CD8-positive, alpha-beta memory T cell (primary cell): ENCODE results near the gene RDH8. TPM values are rescaled to one million over a fixed set of nuclear protein-coding genes. Genes with fewer than 3 reads are reported as not detected.
"Not testable (repeated sequence)": the region's sequence is repeated elsewhere in the genome, so short reads cannot be mapped to it uniquely, and the experiment has no call there.

Source experiments
- CTCF ChIA-PET: fragments of 350-600 bp; sonication (Branson Sonifier 250); formaldehyde crosslinking; loops from one replicate; lab custom pipeline; 2021; ENCODE audit warnings: antibody characterized with exemption; lab: Charles Lee
- POLR2A ChIA-PET: fragments of 350-600 bp; sonication (Branson Sonifier 250); formaldehyde crosslinking; loops from one replicate; lab custom pipeline; 2021; ENCODE audit warnings: antibody characterized with exemption; lab: Charles Lee
- DNase-seq, 5 donors: peaks; one replicate each; pipeline versions ENCODE4 v3.0.0 to v3.0.0-alpha.2; 2020 to 2022; ENCODE audit warnings: mixed read lengths in 1 of 5
- H3K27ac ChIP-seq: one replicate; pipeline ENCODE4 v1.7.0; 2013; ENCODE audit warnings: low read depth, mild to moderate bottlenecking, low read length, moderate library complexity
- H3K27me3 ChIP-seq: 2 replicates; pipeline ENCODE4 v1.7.0; 2013; ENCODE audit warnings: low read length, mild to moderate bottlenecking; ENCODE audit not compliant: insufficient read depth, poor library complexity, severe bottlenecking
- H3K36me3 ChIP-seq: 2 replicates; pipeline ENCODE4 v1.7.0; 2013; ENCODE audit warnings: mild to moderate bottlenecking, low read length, moderate library complexity; ENCODE audit not compliant: insufficient read depth
- H3K4me1 ChIP-seq: 2 replicates; pipeline ENCODE4 v1.7.0; 2013; ENCODE audit warnings: mild to moderate bottlenecking, low read length, moderate library complexity; ENCODE audit not compliant: insufficient read depth
- H3K4me3 ChIP-seq: 2 replicates; pipeline ENCODE4 v1.7.0; 2013; ENCODE audit warnings: mild to moderate bottlenecking, low read length
- H3K9me3 ChIP-seq: 2 replicates; pipeline ENCODE4 v1.7.0; 2013; ENCODE audit warnings: mild to moderate bottlenecking, low read length
- H3K27ac Mint-ChIP-seq, 8 donors: one replicate each; pipeline ENCODE4 v1.8.0; 2020 to 2021; ENCODE audit warnings: mixed read lengths in 8 of 8, mild to moderate bottlenecking in 6 of 8, inconsistent platforms in 3 of 8, moderate library complexity in 3 of 8
- H3K27me3 Mint-ChIP-seq, 2 donors: one replicate each; pipeline ENCODE4 v1.8.0; 2020 to 2021; ENCODE audit warnings: mixed read lengths in 2 of 2, mild to moderate bottlenecking in 1 of 2, moderate library complexity in 1 of 2
- H3K36me3 Mint-ChIP-seq, 3 donors: one replicate each; pipeline ENCODE4 v1.8.0; 2020 to 2021; ENCODE audit warnings: mixed read lengths in 3 of 3, inconsistent platforms in 1 of 3, mild to moderate bottlenecking in 1 of 3
- H3K4me1 Mint-ChIP-seq, 3 donors: one replicate each; pipeline ENCODE4 v1.8.0; 2020 to 2021; ENCODE audit warnings: mixed read lengths in 3 of 3, inconsistent platforms in 1 of 3, mild to moderate bottlenecking in 1 of 3
- H3K4me3 Mint-ChIP-seq, 7 donors: one replicate each; pipeline ENCODE4 v1.8.0; 2020 to 2021; ENCODE audit warnings: mixed read lengths in 7 of 7, mild to moderate bottlenecking in 6 of 7, moderate library complexity in 4 of 7, inconsistent platforms in 2 of 7
- H3K9me3 Mint-ChIP-seq, 5 donors: one replicate each; pipeline ENCODE4 v1.8.0; 2020 to 2022; ENCODE audit warnings: mixed read lengths in 5 of 5, mild to moderate bottlenecking in 3 of 5, moderate library complexity in 2 of 5, inconsistent platforms in 1 of 5
- polyA plus RNA-seq: library from polyadenylated mRNA; unstranded; fragments of 300-500 nt; fragmentation: Illumina TruSeq; gene quantifications from one replicate; pipeline ENCODE4 v1.2.3, GENCODE V29; 2021
- total RNA-seq, 2 experiments: library from RNA; stranded (reverse); gene quantifications; one replicate each; pipeline ENCODE4 v1.2.3, GENCODE V29; 2021

Gene RDH8
- total and polyA plus RNA-seq, 3 experiments from 2014 or later, result not detected

DNA sequence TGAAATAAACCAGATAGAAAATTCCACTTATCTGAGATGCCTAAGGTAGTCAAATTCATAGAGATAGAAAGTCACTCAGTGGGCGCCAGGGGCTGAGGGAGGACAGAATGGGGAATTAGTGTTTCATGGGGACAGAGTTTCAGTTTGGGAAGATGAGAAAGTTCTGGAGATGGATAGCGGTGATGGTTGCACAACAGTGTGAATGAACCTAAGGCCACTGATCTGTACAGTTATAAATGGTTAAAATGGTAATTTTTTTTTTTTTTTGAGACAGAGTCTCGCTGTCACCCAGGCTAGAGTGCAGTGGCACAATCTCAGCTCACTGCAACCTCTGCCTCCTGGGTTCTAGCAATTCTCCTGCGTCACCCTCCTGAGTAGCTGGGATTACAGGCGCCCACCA is 9.8 kb downstream of the RDH8 start:
- H3K9me3 Mint-ChIP-seq, result not testable (repeated sequence)

DNA sequence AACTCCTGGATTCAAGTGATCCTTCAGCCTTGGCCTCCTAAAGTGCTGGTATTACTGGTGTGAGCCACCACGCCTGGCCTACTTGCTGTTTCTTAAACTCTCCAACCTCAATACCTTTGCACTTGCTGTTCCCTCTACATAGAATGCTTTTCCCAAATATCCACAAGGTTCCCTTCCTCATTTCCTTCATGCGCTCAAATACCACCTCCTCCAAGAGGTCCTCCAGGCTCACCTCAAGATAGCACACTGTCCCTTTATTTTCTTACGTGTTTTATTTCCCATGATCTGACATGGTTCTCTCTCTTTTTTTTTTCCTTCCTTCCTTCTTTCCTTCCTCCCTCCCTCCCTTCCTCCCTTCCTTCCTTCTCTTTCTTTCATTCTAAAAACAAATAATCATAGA is 13.5 kb downstream of the RDH8 start:
- H3K4me3 Mint-ChIP-seq, result no peak overlapping the region
- H3K4me1 Mint-ChIP-seq, result peaks cover 0 to 5% (median 5%) of the 10 kb centered on the region in 3 donors
- Histone ChIP-seq H3K4me3 (no peak overlapping the region), H3K36me3 (no peaks in the 10 kb centered on the region), H3K9me3 (no peaks in the 10 kb centered on the region), H3K27ac (no peak overlapping the region), H3K4me1 (peaks cover 7% of the 10 kb centered on the region), H3K27me3 (no peaks in the 10 kb centered on the region)
- ChIA-PET CTCF (interaction anchor here (0.5 to 1.7 kb wide), 9 partner anchors 8 to 187 kb away, joined by 3 to 16 read pairs (median 4); no protein-coding TSS in a partner anchor), POLR2A (interaction anchor here (0.7 kb wide), 1 partner anchor 422 kb away, joined by 8 read pairs; no protein-coding TSS in a partner anchor)
- H3K27ac Mint-ChIP-seq, result no peak overlapping the region
- H3K9me3 Mint-ChIP-seq, result no peaks in the 10 kb centered on the region
- H3K27me3 Mint-ChIP-seq, result peaks cover 0 to 19% of the 10 kb centered on the region in 2 donors
- no peaks in the 10 kb centered on the region for H3K36me3 Mint-ChIP-seq
- DNase-seq, result no peak

More for the DNA sequence above, 9.8 kb downstream of the RDH8 start:
- H3K27ac ChIP-seq, H3K4me3 Mint-ChIP-seq, H3K4me3 ChIP-seq, H3K27me3 ChIP-seq, H3K4me1 ChIP-seq, H3K9me3 ChIP-seq, H3K36me3 Mint-ChIP-seq, CTCF ChIA-PET, H3K36me3 ChIP-seq, POLR2A ChIA-PET, DNase-seq, H3K4me1 Mint-ChIP-seq: not testable (repeated sequence)
- Mint-ChIP-seq H3K27me3 (peaks cover 0 to 32% of the 10 kb centered on the region in 2 donors), H3K27ac (peak overlapping the region in 1 of 8 donors; percentile 69)

DNA sequence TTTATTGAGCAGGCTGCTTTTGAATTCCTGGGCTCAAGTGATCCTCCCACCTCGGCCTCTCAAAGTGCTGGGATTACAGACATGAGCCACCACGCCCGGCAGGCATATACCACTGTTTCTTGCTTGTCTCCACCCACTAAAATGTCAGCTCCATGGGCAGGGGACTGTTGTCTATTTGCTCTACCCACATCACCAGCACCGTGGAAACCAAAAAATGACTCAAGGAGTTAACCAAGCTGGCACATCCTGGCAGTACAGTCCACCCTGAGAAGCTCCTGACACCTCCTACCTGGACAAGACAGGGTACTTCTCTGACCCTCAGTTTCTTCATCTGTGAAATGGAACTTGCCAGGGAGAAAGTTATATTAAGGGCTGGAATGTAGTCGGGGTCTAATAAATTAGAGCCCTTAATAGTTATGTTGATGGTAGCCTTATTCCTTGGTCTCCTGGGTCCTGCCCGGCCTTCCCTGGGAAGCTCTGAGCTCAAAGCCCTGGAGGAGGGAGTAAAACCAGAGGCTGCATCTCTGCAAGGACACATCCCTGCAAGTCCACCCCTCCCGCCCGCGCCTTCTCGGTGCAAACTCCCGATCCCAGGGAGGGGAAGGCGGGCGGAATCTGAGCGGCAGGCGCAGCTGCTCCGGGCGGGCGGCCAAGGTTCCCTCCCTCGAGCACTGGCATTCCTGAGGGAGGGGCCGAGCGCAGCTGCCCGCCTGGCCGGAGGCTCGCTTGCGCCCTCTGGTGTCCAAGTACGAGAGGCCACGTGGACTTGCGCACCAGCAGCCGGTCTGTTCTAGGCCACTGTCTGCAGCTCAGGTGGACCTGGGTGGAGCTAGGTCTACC is 14.1 kb downstream of the RDH8 start:
- peak; percentile 60 to 80 (median 70) for DNase-seq
- no peak overlapping the region for H3K27ac Mint-ChIP-seq
- no peak overlapping the region for H3K27ac ChIP-seq
- H3K27me3 Mint-ChIP-seq, result peaks cover 6 to 21% of the 10 kb centered on the region in 2 donors
- H3K4me3 Mint-ChIP-seq, result peak overlapping the region in 1 of 7 donors; percentile 72
- H3K4me1 ChIP-seq, result peaks cover 7% of the 10 kb centered on the region
- H3K27me3 ChIP-seq, result no peaks in the 10 kb centered on the region
- H3K9me3 Mint-ChIP-seq, result no peaks in the 10 kb centered on the region
- H3K36me3 Mint-ChIP-seq, result no peaks in the 10 kb centered on the region
- no peaks in the 10 kb centered on the region for H3K9me3 ChIP-seq
- no peak overlapping the region for H3K4me3 ChIP-seq
- peaks cover 0 to 5% (median 5%) of the 10 kb centered on the region in 3 donors for H3K4me1 Mint-ChIP-seq
- no peaks in the 10 kb centered on the region for H3K36me3 ChIP-seq
- ChIA-PET POLR2A (interaction anchor here (0.7 kb wide), 1 partner anchor 422 kb away, joined by 8 read pairs; no protein-coding TSS in a partner anchor), CTCF (interaction anchor here (0.5 to 1.7 kb wide), 20 partner anchors 8 to 419 kb away, joined by 3 to 16 read pairs (median 4); no protein-coding TSS in a partner anchor)

DNA sequence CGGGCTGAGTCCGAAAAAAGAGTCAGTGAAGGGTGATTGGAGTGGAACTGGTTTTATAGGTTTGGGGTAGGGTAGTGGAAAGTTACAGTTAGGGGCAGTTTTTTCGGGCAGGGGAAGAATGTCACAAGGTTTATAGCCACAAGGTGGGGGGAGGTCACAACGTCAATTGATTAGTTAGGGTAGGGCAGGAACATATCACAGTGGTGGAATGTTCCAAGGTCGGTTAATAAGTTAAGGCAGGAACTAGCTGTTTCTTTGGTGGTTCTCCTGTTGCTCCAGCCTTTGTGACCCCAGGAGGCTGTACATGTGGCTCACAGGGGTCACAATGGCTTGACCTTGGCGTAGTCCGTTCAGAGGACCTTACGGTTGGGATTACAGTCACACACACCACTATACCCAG is 20.3 kb downstream of the RDH8 start:
- peaks cover 8 to 24% of the 10 kb centered on the region in 2 donors for H3K27me3 Mint-ChIP-seq
- H3K4me1 Mint-ChIP-seq, result no peaks in the 10 kb centered on the region
- no peak overlapping the region for H3K4me3 Mint-ChIP-seq
- H3K27ac ChIP-seq, result no peak overlapping the region
- H3K27me3 ChIP-seq, result peaks cover 9% of the 10 kb centered on the region
- H3K9me3 ChIP-seq, result no peaks in the 10 kb centered on the region
- H3K4me3 ChIP-seq, result no peak overlapping the region
- H3K9me3 Mint-ChIP-seq, result no peaks in the 10 kb centered on the region
- H3K4me1 ChIP-seq, result no peaks in the 10 kb centered on the region
- no peaks in the 10 kb centered on the region for H3K36me3 ChIP-seq
- no peak for DNase-seq
- POLR2A ChIA-PET, result no interaction called here
- H3K36me3 Mint-ChIP-seq, result no peaks in the 10 kb centered on the region
- CTCF ChIA-PET, result no interaction called here
- H3K27ac Mint-ChIP-seq, result no peak overlapping the region

DNA sequence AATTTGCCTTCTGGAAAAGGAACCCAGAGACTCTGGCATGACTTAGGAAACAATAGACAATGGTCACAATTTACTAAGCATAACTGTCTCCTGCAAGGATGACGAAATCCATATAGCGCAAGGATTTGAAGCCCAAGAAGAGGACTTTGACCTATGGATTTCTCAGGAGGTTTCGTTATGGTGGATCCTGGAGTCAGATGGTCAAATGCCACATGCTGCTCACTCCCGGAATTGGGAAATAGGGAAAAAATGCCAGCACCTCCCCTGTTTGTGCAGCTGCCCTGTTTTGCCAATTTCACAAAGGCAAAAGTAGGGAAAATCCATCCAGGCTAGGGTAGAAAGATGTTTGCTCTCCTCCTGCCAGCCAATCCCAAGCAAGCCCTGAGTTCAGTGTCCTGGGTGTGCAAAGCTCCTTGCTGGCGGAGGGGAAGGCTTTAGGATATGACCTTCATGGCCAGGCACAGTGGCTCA is 23.4 kb downstream of the RDH8 start:
- Mint-ChIP-seq H3K4me1 (no peaks in the 10 kb centered on the region), H3K27me3 (peaks cover 17 to 45% of the 10 kb centered on the region in 2 donors), H3K27ac (no peak overlapping the region), H3K4me3 (no peak overlapping the region), H3K9me3 (no peaks in the 10 kb centered on the region), H3K36me3 (no peaks in the 10 kb centered on the region)
- Histone ChIP-seq H3K36me3 (no peaks in the 10 kb centered on the region), H3K4me3 (no peak overlapping the region), H3K27ac (no peak overlapping the region), H3K4me1 (no peaks in the 10 kb centered on the region), H3K27me3 (peaks cover 13% of the 10 kb centered on the region), H3K9me3 (no peaks in the 10 kb centered on the region)
- ChIA-PET POLR2A (no interaction called here), CTCF (interaction anchor here (1.3 kb wide), 1 partner anchor 9 kb away, joined by 4 read pairs; no protein-coding TSS in a partner anchor)
- no peak for DNase-seq

DNA sequence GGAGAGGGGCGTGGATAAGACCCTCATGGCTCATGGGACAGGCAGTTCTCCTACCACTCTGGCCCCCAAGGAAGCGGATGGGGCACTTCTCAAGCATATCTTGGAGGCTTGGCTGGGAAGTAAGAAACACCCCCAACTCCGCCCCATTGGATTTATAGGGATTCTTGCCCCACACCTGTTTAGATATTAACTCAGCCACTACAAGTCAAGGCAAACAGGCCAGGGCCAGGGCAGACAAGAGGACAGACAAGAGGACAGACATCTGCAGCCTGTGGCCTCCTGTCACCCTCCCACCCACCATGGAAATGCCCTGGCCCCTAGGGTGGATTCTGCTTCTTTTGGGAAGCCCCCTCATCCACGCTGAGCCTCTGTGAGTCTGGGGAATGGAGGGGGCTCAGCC is 24.1 kb downstream of the RDH8 start:
- Mint-ChIP-seq H3K9me3 (no peaks in the 10 kb centered on the region), H3K4me3 (no peak overlapping the region), H3K27me3 (peaks cover 15 to 46% of the 10 kb centered on the region in 2 donors), H3K36me3 (no peaks in the 10 kb centered on the region), H3K4me1 (no peaks in the 10 kb centered on the region), H3K27ac (peak overlapping the region in 1 of 8 donors; percentile 75)
- no peak overlapping the region for H3K27ac ChIP-seq
- ChIA-PET CTCF (interaction anchor here (1.3 kb wide), 1 partner anchor 10 kb away, joined by 4 read pairs; no protein-coding TSS in a partner anchor), POLR2A (no interaction called here)
- H3K36me3 ChIP-seq, result no peaks in the 10 kb centered on the region
- DNase-seq, result no peak
- H3K4me1 ChIP-seq, result no peaks in the 10 kb centered on the region
- H3K9me3 ChIP-seq, result no peaks in the 10 kb centered on the region
- no peak overlapping the region for H3K4me3 ChIP-seq
- peaks cover 13% of the 10 kb centered on the region for H3K27me3 ChIP-seq

DNA sequence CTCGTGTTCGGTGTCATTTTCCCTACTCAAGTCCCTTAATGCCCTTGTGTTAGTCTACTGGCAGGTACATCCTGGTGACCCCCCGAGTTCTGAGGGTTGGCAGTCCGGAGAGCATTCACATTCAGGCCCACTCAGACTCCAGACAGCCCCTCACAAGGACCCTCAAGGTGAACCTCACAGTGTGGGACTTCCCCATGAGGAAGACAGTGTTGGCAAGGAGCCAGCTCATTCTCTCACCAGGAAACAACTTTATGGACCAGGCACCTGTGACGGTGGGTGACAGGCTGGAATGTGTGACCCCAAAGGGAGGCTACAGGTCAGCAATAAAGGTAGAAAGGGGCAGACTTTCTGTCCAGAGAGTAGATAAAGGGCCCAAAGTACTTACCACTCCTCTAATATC is 24.5 kb downstream of the RDH8 start:
- Mint-ChIP-seq H3K9me3 (no peaks in the 10 kb centered on the region), H3K4me3 (no peak overlapping the region), H3K27me3 (peaks cover 16 to 46% of the 10 kb centered on the region in 2 donors), H3K36me3 (no peaks in the 10 kb centered on the region), H3K27ac (no peak overlapping the region), H3K4me1 (no peaks in the 10 kb centered on the region)
- POLR2A ChIA-PET, result no interaction called here
- Histone ChIP-seq H3K4me1 (no peaks in the 10 kb centered on the region), H3K27me3 (peaks cover 13% of the 10 kb centered on the region), H3K27ac (no peak overlapping the region), H3K36me3 (no peaks in the 10 kb centered on the region), H3K4me3 (no peak overlapping the region), H3K9me3 (no peaks in the 10 kb centered on the region)
- no peak for DNase-seq
- CTCF ChIA-PET, result no interaction called here

DNA sequence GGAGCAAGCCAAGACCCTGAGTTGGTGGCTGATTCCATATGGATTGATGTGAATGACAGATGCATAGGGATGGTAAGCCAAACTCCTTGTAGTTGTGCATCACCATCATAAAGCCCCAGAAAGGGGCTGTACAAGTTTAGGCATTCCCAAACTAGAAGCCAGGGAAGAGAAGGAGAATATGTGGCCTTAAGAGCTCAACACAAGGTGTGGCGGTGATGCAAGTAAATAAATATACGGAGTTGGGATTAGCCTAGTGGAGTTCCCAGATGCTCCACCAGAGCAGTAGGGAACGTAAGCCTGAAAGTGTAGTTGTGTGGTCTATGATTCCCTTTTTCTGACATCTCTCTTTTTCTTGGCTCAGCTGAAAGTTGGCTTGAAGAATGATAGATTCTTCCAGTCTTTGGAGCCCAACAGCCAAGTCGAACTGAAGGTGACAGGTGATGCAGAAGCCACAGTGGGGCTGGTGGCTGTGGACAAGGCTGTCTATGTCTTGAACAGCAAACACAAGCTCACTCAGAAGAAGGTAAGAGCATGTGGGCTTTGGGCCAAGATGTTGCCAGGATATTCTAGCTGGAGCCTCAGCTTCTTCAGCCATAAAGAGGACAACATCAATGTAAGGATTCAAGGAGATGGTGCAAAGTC is 30.1 kb downstream of the RDH8 start:
- Histone ChIP-seq H3K4me3 (no peak overlapping the region), H3K9me3 (no peaks in the 10 kb centered on the region), H3K27me3 (peaks cover 8% of the 10 kb centered on the region), H3K36me3 (no peaks in the 10 kb centered on the region), H3K27ac (no peak overlapping the region), H3K4me1 (no peaks in the 10 kb centered on the region)
- no peaks in the 10 kb centered on the region for H3K4me1 Mint-ChIP-seq
- no peak for DNase-seq
- peaks cover 29 to 73% of the 10 kb centered on the region in 2 donors for H3K27me3 Mint-ChIP-seq
- no peaks in the 10 kb centered on the region for H3K36me3 Mint-ChIP-seq
- ChIA-PET CTCF (no interaction called here), POLR2A (no interaction called here)
- peaks cover 0 to 2% (median 0%) of the 10 kb centered on the region in 5 donors for H3K9me3 Mint-ChIP-seq
- no peak overlapping the region for H3K27ac Mint-ChIP-seq
- no peak overlapping the region for H3K4me3 Mint-ChIP-seq
